C4-2B (cell line): ENCODE data around the gene HOXD1.

Experiments used
- CTCF ChIP-seq: fragments of 450-650 bp; conservative IDR thresholded peaks from 2 replicates; pipeline ENCODE4 v1.5.1; 2017; ENCODE audit warnings: mild to moderate bottlenecking
- ZFX ChIP-seq: fragments of 450-650 bp; IDR thresholded peaks from 2 replicates; pipeline ENCODE4 v1.6.1; 2017

GRCh38 chr2:176172895-176173566 lies 15.4 kb upstream of the HOXD1 start:
- no peak for TF ChIP-seq CTCF
- TF ChIP-seq ZFX: no peak
